ENCODE results near the gene CALM3.
"Not testable (repeated sequence)": the region's sequence is repeated elsewhere in the genome, so short reads cannot be mapped to it uniquely, and the experiment has no call there.

The CALM3 gene

DNA sequence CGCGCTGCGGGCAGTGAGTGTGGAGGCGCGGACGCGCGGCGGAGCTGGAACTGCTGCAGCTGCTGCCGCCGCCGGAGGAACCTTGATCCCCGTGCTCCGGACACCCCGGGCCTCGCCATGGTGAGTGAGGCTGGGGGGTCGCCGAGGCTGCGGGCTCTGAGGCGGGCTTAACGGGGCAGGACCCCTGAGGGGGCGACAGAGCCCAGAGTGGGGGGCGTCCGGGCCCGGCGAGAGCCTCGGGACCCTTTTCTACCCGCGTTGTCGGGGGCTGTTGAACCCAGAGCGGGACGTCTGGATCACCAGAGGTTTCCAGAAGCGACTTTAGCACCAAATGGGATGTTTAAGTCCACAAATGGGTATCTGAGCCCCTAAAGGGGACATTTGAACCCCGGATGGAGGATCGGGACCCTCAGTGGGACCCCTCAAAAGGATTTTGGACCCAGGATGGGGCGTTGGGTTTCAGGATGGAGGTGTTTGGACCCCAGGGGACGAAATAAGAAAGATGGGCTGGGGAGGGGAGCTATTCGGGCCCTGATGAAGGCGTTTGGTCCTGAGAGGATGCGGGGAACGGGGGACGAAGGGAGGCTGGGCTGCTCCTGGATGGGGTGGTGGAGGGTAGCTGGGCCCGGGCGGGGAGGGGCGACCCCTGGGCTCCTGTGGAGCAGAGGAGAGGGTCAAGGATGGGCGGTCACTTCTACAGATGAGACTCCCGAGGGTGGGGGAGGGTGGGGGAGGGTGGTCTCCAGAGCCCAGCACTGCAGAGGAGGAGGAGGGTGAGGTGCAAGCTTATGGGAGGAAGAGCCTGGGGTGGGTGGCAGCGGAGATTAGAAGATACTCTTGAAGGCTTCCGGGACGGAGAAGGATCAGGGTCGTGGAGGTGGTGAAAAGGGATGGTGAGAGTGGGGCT lies at the start of gene CALM3:
Gene CALM3, plus strand, starts transcription at position 13 of the 907 bp plus-strand sequence. Its CDS starts 105 bp downstream, at position 118.
- no peak for DNase-seq

DNA sequence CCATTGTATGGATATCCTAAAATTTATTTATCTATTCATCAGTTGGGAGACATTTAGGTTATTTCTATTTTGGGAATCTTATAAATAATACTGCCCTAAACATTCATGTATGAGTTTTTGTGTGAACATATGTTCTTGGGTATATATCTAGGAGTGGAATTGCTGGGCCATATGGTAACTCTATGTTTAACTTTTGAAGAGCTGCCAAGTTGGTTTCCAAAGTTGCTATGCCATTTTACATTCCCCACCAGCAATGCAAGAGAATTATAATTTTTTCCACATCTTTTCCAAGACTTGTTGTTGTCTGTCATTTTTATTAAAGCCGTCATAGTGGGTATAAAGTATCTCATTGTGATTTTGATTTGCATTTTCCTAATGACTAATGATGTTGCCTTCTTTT lies 48.2 kb upstream of the CALM3 start:
- no peak for DNase-seq

DNA sequence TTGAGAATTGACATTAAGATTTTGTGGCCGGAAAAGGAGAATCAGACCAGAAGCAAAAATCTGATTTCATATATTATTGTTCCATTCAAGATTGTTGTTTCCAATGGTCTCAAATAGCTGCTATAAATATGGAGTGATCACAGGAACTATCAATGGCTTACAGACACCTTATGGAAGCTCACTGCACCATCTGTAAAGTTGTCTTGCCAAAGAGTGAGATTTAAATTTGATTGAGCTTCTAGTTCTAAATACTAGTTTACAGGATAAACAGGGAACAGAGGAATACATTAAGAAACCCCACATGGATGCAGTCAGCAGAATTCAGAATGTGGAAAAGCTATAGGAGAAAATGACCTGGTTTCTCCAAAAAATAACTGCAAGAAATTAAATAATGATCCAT lies 47.0 kb upstream of the CALM3 start:
- no peak for DNase-seq

DNA sequence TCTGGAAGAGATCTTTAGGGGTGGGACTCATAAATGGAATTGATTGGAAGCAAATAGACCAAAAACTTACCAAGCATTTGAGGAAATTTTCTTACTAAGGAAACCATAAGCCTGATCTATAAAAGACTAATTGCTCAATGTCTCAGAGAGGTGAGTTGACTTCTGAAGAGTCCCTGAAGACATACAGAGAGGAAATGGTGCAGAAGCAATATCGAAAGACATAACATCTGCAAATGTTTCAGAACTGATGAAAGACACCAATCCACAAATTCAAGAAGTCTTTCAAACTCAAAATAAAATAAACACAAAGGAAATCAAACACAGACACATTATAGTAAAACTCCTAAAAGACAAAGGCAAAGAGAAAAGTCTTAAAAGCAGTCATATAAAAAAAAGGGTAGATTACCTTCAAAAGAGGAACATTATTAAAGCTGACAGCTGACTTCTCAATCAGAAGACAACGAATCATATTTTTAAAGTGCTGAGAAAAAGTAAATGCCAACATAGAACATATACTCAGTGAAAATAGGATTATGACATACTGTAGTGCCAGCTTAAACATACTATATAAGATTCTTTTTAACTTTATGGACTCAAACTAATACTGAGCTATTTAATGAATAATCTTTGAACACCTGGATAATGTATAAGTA lies 45.4 kb upstream of the CALM3 start:
- DNase-seq, result no peak

DNA sequence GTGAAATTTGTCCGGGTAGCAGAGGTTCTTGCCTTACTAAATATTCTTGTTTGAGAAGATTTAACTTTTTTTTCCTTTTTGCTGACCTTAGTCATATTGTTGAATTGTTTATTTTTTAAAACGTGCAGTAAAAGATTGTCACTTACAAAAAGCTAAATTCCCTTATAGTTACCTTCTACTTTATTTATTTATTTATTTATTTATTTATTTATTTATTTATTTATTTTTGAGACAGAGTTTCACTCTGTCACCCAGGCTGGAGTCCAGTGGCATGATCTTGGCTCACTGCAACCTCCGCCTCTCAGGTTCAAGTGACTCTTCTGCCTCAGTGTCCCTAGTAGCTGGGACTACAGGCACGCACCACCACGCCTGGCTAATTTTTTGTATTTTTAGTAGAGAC lies 44.7 kb upstream of the CALM3 start:
- DNase-seq, result not testable (repeated sequence)

DNA sequence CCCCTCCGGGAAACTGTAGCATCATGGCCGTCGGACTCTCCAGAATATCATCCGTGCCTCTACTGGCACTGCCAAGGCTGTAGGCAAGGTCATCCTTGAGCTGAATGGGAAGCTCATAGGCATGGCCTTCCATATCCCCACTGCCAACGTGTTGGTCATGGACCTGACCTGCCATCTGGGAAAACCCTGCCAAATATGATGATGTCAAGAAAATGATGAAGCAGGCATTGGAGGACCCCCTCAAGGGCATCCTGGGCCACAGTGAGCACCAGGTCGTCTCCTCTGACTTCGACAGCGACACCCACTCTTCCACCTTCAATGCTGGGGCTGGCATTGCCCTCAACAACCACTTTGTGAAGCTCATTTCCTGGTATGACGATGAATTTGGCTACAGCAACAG lies 41.9 kb upstream of the CALM3 start:
- DNase-seq, result no peak

DNA sequence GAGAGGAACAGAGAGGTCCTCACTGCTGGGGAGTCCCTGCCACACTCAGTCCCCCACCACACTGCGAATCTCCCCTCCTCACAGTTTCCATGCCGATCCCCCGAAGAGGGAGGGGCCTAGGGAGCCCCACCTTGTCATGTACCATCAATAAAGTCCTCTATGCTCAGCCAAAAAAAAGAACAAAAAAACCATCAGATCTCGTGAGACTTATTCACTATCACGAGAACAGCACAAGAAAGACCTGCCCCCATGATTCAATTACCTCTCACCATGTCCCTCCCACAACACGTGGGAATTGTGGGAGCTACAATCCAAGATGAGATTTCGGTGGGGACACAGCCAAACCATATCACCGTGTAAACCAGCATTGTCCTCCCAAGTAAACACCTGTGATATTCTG lies 41.5 kb upstream of the CALM3 start:
- DNase-seq, result not testable (repeated sequence)

DNA sequence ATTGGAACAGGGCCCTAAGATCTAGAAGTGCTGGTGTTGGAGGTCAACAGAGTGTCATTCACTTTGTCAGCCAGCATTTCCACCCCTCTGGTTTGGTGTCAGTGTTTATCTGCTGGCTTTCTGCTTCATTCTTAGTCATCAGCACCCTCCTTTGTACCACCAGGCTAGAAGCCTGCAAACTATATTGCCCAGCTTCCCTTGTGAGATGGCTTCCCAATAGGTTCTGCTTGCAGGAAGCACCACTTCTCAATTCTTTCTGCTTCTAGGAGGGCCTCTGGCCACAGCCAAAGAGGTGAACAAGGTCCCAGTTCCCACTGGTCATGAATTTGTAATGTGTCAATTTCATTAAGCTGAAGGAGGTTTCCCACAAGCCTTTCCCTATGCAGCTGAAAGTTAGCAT lies 36.4 kb upstream of the CALM3 start:
- DNase-seq, result no peak

DNA sequence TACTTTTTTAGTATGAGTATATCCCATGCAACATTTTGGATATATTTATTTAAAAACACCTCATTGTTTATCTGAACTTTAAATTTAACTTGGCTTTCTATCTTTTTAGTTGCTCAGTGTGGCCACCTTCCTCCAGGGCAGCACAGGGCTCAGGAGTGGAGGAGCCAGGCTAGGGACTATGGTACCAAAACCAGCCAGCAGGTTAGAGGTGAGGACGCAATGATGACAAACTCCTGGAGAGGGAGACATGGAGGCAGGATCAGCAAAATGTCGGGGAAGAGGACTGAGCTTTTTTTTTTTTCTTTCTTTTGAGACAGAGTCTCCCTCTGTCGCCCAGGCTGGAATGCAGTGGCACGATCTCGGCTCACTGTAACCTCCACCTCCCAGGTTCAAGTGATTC lies 29.6 kb upstream of the CALM3 start:
- no peak for DNase-seq

DNA sequence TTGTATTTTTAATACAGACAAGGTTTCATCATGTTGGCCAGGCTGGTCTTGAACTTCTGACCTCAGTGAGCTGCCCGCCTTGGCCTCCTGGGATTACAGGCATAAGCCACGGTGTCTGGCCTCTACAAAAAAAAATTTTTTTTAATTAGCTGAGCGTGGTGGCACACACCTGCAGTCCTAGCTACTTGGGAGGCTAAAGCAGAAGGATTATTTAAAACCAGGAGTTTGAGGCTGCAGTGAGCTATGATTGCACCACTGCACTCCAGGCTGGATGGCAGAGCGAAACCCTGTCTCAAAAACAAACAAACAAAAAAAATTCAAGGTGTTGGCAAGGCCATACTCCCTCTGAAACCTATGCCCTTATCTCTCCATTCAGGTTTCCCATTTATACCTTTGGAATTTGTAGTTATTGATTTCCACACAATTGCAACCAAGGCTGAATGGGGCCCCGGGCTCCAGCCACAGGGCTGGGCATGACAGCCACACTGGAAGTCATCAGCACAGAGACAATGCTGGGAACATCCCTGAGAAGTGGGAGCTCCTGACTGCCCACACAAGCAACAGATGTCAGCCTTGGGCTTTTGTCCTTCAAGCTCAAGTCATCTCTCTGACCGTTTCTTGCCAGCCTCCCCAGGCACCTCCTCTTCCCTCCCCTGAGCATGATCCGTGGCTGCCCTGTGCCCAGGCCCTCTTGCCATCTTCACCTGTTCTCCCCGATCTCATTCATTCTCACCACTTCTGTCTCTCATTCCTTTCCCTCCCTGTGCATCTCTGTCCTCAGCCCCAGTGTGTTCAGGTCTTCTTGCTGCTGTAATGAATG lies 27.2 kb upstream of the CALM3 start:
- no peak for DNase-seq

DNA sequence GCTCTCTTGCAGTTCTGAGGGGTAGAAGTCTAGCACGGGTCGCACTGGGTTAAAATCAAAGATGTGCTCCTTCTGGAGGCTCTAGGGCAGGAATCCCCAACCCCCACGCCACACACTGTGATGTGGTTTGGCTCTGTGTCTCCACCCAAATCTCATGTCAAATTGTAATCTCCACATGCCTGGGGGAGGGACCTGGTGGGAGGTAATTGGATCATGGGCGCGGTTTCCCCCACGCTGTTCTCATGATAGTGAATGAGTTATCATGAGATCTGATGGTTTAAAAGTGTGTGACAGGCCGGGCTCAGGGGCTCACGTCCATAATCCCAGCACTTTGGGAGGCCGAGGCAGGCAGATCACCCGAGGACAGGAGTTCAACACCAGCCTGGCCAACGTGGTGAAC lies 26.6 kb upstream of the CALM3 start:
- DNase-seq, result no peak

DNA sequence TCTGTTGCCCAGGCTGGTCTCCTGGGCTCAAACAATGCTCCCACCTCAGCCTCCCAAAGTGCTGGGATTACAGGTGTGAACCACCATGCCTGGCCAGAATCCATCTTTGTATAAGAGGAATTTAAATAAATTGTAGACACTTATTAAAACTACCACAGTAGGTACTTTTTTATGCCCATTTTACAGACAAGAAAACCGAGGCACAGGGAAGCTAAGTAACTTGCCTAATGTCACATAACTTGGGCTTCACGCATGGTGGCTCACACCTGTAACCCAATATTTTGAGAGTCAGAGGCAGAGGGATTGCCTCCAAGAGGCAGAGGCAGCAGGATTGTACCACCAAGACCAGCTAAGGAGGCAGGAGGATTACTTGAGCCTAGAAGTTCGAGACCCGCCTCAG lies 22.7 kb upstream of the CALM3 start:
- no peak for DNase-seq

DNA sequence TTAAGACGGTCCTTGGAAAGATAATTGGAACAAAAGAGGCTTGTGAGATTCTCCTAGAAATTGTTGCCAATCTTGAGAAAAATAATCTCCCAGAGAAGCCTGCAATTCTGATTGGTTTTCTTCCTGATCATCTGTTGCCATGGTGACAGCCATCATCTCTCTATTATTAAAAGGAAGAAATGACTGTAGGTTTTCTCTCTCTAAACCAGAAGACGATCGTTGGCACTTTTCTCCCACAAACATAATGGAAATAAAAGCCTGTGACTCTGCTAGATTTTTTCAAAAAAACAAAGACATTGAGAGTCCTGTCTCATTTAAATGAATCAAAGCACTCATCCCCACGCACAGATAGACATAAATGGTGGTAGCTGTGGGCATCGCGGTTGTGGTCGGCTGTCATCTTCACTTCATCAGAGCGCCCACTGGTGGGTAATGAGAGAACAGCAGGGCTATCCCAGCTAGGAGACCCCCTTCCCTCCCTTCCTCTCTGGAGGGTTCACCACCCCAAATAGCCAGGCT lies 21.7 kb upstream of the CALM3 start:
- no peak for DNase-seq

DNA sequence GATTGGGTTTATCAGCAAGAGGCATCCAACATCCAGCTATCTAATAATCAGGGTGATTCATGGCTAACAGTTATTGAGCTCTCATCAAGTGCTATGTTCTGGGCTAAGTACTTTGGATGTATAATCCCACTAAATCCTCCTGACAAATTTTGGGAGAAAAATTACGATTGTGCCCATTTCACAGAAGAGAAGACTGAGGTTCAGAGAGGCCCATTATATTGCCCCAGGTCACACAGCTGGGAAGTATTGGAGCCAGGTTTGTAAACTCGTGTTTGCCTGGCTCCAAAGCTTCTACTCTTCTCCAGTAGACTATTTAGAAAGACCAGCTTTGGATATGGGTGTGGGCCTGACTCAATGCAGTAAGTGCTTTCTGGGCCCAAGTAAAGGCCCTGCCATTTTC lies 20.9 kb upstream of the CALM3 start:
- DNase-seq, result no peak

DNA sequence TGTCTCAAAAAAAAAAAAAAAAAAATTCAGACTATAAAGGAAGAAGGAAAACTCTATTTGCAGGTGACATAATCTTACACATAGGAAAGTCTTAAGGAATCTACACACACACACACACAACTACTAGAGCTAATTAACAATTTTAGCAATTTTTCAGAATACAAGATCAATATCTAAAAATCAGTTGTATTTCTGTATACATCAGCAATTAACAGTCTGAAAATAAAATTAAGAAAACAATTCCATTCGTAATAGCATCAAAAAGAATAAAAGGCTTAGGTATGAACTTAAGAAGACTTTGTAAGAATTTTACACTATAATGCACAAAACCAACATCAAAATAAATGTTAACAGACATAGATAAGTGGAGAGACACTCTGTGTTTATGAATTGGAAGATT lies 15.6 kb upstream of the CALM3 start:
- no peak for DNase-seq

DNA sequence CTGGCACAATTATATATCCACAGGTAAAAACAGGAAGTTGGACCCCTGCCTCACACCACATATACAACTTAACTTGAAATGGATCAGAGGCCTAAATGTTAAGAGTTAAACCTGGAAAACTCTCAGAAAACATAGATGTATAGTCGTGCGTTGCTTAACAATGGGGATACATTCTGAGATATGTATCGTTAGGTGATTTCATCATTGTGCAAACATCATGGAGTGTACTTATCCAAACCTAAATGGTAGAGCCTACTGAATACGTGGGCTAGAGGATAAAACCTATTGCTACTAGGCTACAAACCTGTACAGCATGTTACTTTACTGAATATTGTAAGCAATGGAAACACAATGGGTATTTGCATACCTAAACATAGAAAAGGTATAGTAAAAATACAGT lies 14.8 kb upstream of the CALM3 start:
- DNase-seq, result no peak

DNA sequence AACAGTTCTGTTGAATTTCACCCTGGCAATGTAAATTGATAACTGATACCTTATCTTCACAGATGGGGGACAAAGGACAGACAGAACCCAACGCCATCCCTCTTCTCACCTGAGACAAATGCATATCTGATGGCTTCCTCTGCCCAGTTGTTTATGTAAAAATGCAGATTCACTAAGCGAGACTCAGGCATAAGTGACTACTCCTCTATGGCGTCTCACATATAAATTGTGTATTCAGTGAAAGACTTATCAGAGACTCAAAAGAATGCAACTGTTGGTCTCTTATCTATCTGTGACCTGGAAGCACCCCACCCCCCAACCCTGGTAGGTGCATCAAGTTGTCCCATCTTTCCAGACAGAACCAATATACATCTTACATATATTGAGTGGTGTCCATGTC lies 13.3 kb upstream of the CALM3 start:
- DNase-seq, result no peak

DNA sequence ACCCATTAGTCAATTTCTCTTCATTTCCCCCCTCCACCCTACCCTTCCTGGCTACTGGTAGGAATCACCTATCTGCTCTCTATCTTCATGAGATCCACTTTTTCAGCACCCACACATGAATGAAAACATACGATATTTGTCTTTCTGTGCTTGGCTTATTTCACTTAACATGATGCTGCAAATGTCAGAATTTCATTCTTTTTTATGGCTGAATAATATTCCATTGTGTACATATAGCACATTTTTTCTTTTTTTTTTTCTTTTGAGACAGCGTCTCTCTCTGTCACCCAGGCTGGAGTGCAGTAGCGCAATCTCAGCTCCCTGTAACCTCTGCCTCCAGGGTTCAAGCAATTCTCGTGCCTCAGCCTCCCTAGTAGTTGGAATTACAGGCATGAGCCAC lies 9.9 kb upstream of the CALM3 start:
- no peak for DNase-seq

DNA sequence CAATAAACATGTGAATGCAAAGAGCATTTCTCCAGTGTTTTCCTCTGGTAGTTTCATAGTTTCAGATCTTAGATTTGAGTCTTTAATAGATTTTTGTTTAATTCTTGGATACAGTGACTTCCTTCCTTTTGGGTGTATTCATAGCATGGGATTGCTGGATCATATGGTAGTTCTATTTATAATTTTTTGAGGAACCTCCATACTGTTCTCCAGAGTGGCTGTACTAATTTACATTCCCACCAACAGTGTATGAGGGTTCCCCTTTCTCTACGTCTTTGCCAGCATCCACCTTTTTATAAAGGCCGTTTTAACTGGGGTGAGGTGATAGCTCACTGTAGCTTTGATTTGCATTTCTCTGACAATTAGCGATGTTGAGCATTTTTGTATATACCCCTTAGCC lies 9.3 kb upstream of the CALM3 start:
- DNase-seq, result no peak

DNA sequence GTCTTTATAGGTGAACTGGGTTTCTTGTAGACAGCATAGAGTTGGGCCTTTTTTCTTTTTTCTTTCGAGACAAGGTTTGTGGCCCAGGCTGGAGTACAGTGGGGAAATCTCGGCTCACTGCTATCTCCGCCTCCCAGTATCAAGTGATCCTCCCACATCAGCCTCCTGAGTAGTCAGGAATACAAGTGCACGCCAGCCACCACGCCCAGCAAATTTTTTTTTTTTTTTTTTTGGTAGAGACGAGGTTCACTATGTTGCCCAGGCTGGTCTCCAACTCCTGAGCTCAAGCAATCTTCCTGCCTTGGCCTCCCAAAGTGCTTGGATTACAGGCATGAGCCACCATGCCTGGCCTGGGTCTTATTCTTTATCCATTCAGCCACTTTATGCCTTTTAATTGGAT lies 5.1 kb upstream of the CALM3 start:
- no peak for DNase-seq

DNA sequence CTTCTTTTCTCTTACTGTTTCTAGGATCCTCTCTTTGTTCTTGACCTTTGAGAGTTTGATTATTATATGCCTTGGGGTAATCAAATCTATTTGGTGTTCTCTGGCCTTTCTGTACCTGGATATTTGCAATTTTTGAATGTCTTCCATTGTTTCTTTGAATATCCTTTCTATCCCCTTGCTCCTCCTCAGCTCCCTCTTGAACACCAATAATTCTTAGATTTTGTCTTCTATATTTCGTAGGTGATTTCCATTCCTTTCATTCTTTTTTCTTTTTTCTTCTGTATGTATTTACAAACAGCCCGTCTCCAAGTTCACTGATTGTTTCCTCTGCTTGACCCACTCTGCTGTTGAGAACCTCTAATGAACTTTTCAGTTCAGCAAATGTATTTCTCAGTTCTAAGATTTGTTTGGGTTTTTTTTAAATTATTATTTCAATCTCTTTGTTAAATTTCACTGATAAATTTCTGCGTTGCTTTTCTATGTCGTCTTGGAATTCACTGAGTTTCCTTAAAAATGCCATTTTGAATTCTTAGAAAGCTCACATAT lies 2.7 kb upstream of the CALM3 start:
- DNase-seq, result no peak

DNA sequence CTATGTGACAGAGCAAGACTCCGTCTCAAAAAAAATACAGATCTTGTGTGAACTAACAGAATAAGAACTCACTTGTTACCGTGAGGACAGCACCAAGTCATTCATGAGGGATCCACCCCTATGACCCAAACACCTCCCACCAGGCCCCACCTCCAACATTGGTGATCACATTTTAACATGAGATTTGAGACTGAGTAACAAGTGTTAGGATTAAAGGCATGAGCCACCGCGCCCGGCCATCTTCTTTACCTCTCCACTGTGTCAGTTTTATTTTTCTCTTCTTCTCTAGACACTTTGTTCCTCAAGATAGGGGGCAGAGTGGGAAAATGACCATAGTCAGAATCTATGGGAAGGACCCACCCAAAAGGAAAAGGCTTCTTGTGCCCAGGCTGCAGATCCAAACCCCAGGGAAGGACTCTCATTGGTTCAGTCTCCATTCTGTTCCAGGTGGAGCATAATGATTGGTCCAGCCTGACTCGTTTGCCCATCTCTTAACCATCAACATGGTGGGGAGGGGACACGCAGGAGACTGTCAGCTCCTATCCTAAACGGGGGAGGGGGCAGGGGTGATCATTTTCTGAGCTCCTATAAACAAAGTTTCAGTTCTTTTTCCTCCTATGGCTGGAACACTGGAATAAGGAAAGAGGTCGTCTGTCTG lies 1.3 kb upstream of the CALM3 start:
- no peak for DNase-seq
